H1 (cell line): Measurements from ENCODE around the gene SMARCD2. TPM values are rescaled to one million over a fixed set of nuclear protein-coding genes. Genes with fewer than 3 reads are reported as not detected.
"Not testable (repeated sequence)": the region's sequence is repeated elsewhere in the genome, so short reads cannot be mapped to it uniquely, and the experiment has no call there.

Source experiments
- CTCF ChIA-PET: fragments of 300-600 bp; sonication (Branson Sonifier 250); formaldehyde crosslinking; loops from one replicate; lab custom pipeline; 2021; ENCODE audit not compliant: partially characterized antibody; lab: Charles Lee
- POLR2A ChIA-PET: fragments of 300-600 bp; sonication (Branson Sonifier 250); formaldehyde crosslinking; loops from one replicate; lab custom pipeline; 2021; ENCODE audit warnings: inconsistent platforms; ENCODE audit not compliant: partially characterized antibody; lab: Charles Lee
- DNase-seq, 2 experiments: peaks; one replicate each; pipeline versions ENCODE4 v3.0.0 to v3.0.0-alpha.2; 2010 to 2022; ENCODE audit warnings: low spot score in 2 of 2, low read depth in 1 of 2, mixed read lengths in 1 of 2
- FAIRE-seq: peaks from 2 replicates; lab custom pipeline; 2011; peaks lifted over from hg19 to GRCh38; lab: Jason Lieb, UNC
- H2AFZ ChIP-seq: 2 replicates; pipeline ENCODE4 v1.8.1; 2012; ENCODE audit warnings: low read length, inconsistent platforms
- H2AK5ac ChIP-seq: 2 replicates; pipeline ENCODE4 v1.6.1; 2013; ENCODE audit warnings: low read depth, low read length
- H2BK120ac ChIP-seq: replicated peaks from 2 replicates; pipeline ENCODE3; 2013; ENCODE audit warnings: low read depth, low read length, inconsistent platforms
- H2BK12ac ChIP-seq: 2 replicates; pipeline ENCODE4 v1.6.1; 2013; ENCODE audit warnings: low read depth, low read length
- H2BK15ac ChIP-seq: 2 replicates; pipeline ENCODE4 v1.6.1; 2013; ENCODE audit warnings: low read length
- H2BK20ac ChIP-seq: 2 replicates; pipeline ENCODE4 v1.6.1; 2013; ENCODE audit warnings: low read length
- H2BK5ac ChIP-seq: 2 replicates; pipeline ENCODE4 v1.6.1; 2013; ENCODE audit warnings: low read depth, low read length
- H3K14ac ChIP-seq: 2 replicates; pipeline ENCODE4 v1.6.1; 2013; ENCODE audit warnings: inconsistent platforms; ENCODE audit not compliant: insufficient read length
- H3K18ac ChIP-seq: 2 replicates; pipeline ENCODE4 v1.6.1; 2013; ENCODE audit warnings: low read length; ENCODE audit errors: extremely low read depth
- H3K23ac ChIP-seq: 2 replicates; pipeline ENCODE4 v1.6.1; 2013; ENCODE audit warnings: inconsistent platforms; ENCODE audit not compliant: insufficient read length
- H3K23me2 ChIP-seq: 2 replicates; pipeline ENCODE4 v1.6.1; 2013; ENCODE audit warnings: low read depth, low read length
- H3K27ac ChIP-seq: 2 replicates; pipeline ENCODE4 v1.6.1; 2011; ENCODE audit warnings: low read depth, low read length, inconsistent platforms
- H3K27me3 ChIP-seq, 4 experiments: replicated peaks in 1 of 4; 1 replicate in 1 of 4; 2 replicates in 3 of 4; pipeline versions ENCODE4 v1.6.1 to v1.8.1; 2011 to 2013; ENCODE audit warnings: low read length in 3 of 4, mild to moderate bottlenecking in 3 of 4, inconsistent platforms in 2 of 4, mixed read lengths in 2 of 4, moderate library complexity in 1 of 4; ENCODE audit not compliant: control insufficient read depth in 3 of 4, insufficient read depth in 3 of 4; ENCODE audit errors: extremely low read depth in 1 of 4
- H3K36me3 ChIP-seq, 4 experiments: 2 replicates each; pipeline versions ENCODE4 v1.6.1 to v1.8.1; 2011 to 2013; ENCODE audit warnings: mild to moderate bottlenecking in 4 of 4, low read length in 3 of 4, moderate library complexity in 2 of 4, control low read depth in 1 of 4, inconsistent platforms in 1 of 4; ENCODE audit not compliant: insufficient read depth in 4 of 4, control insufficient read depth in 2 of 4
- H3K4ac ChIP-seq: replicated peaks from 2 replicates; pipeline ENCODE3; 2013; ENCODE audit warnings: low read length, low read depth, mixed read lengths, inconsistent platforms; ENCODE audit not compliant: insufficient read length
- H3K4me1 ChIP-seq, 4 experiments: replicated peaks in 1 of 4; 1 replicate in 1 of 4; 2 replicates in 3 of 4; pipeline versions ENCODE4 v1.6.1 to v1.8.1; 2011 to 2013; ENCODE audit warnings: low read length in 3 of 4, inconsistent platforms in 2 of 4, mixed read lengths in 1 of 4; ENCODE audit not compliant: insufficient read depth in 4 of 4, control insufficient read depth in 3 of 4
- H3K4me2 ChIP-seq, 2 experiments: 2 replicates each; pipeline versions ENCODE4 v1.6.1 to v1.8.1; 2011 to 2013; ENCODE audit warnings: low read depth in 2 of 2, low read length in 2 of 2, control low read depth in 1 of 2, inconsistent platforms in 1 of 2, mild to moderate bottlenecking in 1 of 2; ENCODE audit not compliant: insufficient read depth in 1 of 2
- H3K4me3 ChIP-seq, 4 experiments: fragments of 200-600, 300-600 bp in 1 of 4; sonication (generic), shearing (Covaris generic), sonication (Bioruptor Twin) in 1 of 4; 2 replicates each; pipeline versions ENCODE4 v1.5.1 to v1.8.1; 2011 to 2016; ENCODE audit warnings: low read length in 4 of 4, low read depth in 3 of 4, control low read depth in 2 of 4, inconsistent platforms in 2 of 4, mild to moderate bottlenecking in 2 of 4, mixed read lengths in 1 of 4, moderate library complexity in 1 of 4; ENCODE audit not compliant: insufficient read depth in 2 of 4; ENCODE audit errors: extremely low read depth in 1 of 4
- H3K56ac ChIP-seq: replicated peaks from 2 replicates; pipeline ENCODE3; 2013; ENCODE audit warnings: low read depth, mild to moderate bottlenecking, mixed read lengths, low read length, inconsistent platforms; ENCODE audit not compliant: insufficient read length
- H3K79me1 ChIP-seq: 2 replicates; pipeline ENCODE4 v1.6.1; 2013; ENCODE audit warnings: low read depth, low read length, control low read depth
- H3K79me2 ChIP-seq, 2 experiments: 2 replicates each; pipeline versions ENCODE4 v1.6.1 to v1.8.1; 2012 to 2013; ENCODE audit warnings: low read length in 2 of 2, mild to moderate bottlenecking in 2 of 2, inconsistent platforms in 1 of 2; ENCODE audit not compliant: insufficient read depth in 2 of 2, control insufficient read depth in 1 of 2
- H3K9ac ChIP-seq, 4 experiments: replicated peaks in 1 of 4; 1 replicate in 1 of 4; 2 replicates in 3 of 4; pipeline versions ENCODE4 v1.6.1 to v1.8.1; 2011 to 2013; ENCODE audit warnings: low read depth in 3 of 4, low read length in 3 of 4, control low read depth in 2 of 4, mild to moderate bottlenecking in 2 of 4, moderate library complexity in 2 of 4, inconsistent platforms in 1 of 4; ENCODE audit errors: extremely low read depth in 1 of 4
- H3K9me3 ChIP-seq, 2 experiments: 2 replicates each; pipeline versions ENCODE4 v1.6.1 to v1.8.1; 2012 to 2013; ENCODE audit warnings: mild to moderate bottlenecking in 2 of 2, moderate library complexity in 2 of 2, control low read depth in 1 of 2, inconsistent platforms in 1 of 2, low read depth in 1 of 2, low read length in 1 of 2, mixed read lengths in 1 of 2; ENCODE audit not compliant: insufficient read depth in 2 of 2
- H4K20me1 ChIP-seq, 2 experiments: replicated peaks in 1 of 2; 2 replicates each; pipeline versions ENCODE3 to v1.8.1; 2011 to 2013; ENCODE audit warnings: inconsistent platforms in 2 of 2, low read length in 2 of 2, mild to moderate bottlenecking in 1 of 2; ENCODE audit not compliant: insufficient read depth in 2 of 2, control insufficient read depth in 1 of 2
- H4K5ac ChIP-seq: 2 replicates; pipeline ENCODE4 v1.6.1; 2013; ENCODE audit warnings: low read length, low read depth, mixed read lengths, inconsistent platforms; ENCODE audit not compliant: insufficient read length
- H4K8ac ChIP-seq: 2 replicates; pipeline ENCODE4 v1.8.0; 2013; ENCODE audit warnings: mild to moderate bottlenecking, moderate library complexity, low read length, inconsistent platforms; ENCODE audit not compliant: insufficient read depth; ENCODE audit errors: extremely low read depth
- H4K91ac ChIP-seq: replicated peaks from 2 replicates; pipeline ENCODE3; 2013; ENCODE audit warnings: low read length, mixed read lengths, inconsistent platforms; ENCODE audit not compliant: insufficient read length
- WGBS, 2 experiments: shearing (Covaris generic) in 1 of 2; methylation state at CpG; one replicate each; pipeline versions ENCODE4 v1.1.6 to v1.1.7; 2013 to 2015; ENCODE audit warnings: low lambda C conversion rate in 2 of 2, mixed read lengths in 2 of 2, inconsistent platforms in 1 of 2, low coverage in 1 of 2, missing lambda C conversion rate in 1 of 2; ENCODE audit not compliant: insufficient replicate concordance in 2 of 2, insufficient coverage in 1 of 2, insufficient read length in 1 of 2; ENCODE audit errors: extremely low coverage in 1 of 2, missing lambda C conversion rate in 1 of 2; 5-methylcytosine and 5-hydroxymethylcytosine counted together
- polyA plus RNA-seq, 7 experiments: library from polyadenylated mRNA; depleted of rRNA in 3 of 7; stranded (reverse) in 5 of 7; unstranded in 2 of 7; fragments of >200 nt in 5 of 7; fragments of 200-250 nt in 2 of 7; gene quantifications; 1 replicate in 5 of 7; 2 replicates in 1 of 7; 4 replicates in 1 of 7; pipeline versions ENCODE4 v1.2.1 to v1.2.3, GENCODE V29; 2011 to 2013; ENCODE audit warnings: missing spikeins in 2 of 7, mixed read lengths in 2 of 7
- total RNA-seq: library from RNA; stranded (reverse); fragmentation: NEBNext Ultra II Directional; extraction: Animal tissue kit (Norgen Biotek cat#: 25700); gene quantifications from 2 replicates; pipeline ENCODE4 v1.2.1, GENCODE V29; 2021
- TF ChIP-seq, protein P1 (sequence below), 3 experiments: IDR thresholded peaks; 1 replicate in 2 of 3; 2 replicates in 1 of 3; pipeline versions ENCODE4 v1.5.1 to v1.6.1; 2011; ENCODE audit warnings: low read length in 3 of 3, mild to moderate bottlenecking in 3 of 3, inconsistent platforms in 2 of 3, low read depth in 1 of 3, moderate library complexity in 1 of 3; ENCODE audit not compliant: insufficient read depth in 1 of 3; ENCODE audit errors: control extremely low read depth in 1 of 3

Gene SMARCD2
- total and polyA plus RNA-seq, 2 of the 8 experiments (the other 6 are each of a cell fraction or from before 2014, with no cell fraction given): 90.0 to 92.2 TPM

DNA sequence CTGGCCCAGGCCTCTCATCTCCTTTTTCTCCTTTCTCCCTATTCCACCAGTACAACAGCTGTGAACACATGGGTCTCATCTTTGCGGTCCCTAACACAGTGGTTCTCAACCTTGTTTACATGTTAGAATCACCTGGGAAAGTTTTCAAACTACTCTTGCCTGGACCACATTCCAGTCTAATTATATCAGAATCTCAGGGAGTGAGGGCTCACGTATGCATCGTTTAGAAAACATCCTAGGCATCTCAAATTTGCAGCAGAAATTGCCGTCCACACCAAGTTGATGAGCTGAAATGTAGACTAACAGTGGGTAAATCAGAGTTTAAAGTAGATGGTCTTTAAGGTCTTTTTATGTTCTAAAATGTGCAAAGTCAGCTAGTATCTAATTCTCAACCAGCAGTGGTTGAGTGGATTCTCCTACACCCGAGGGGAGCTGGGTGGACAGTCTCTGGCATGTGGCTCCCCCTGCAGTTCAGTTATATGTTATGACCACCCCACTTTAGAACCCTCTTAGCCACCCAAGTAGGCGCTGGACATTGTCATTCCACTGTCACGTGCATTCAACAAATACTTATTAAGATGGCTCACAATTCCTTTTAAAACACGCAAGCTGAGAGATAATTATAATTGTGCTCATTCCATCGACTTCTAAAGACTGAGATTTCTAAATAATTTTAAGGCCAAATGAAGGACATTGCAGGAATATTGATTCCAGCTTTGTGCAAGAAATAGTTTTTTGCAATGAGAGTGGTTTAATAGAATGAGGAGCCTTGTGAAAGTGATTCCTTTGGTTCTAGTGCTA lies 27.2 kb upstream of the SMARCD2 start:
- not testable (repeated sequence) for H2BK12ac ChIP-seq, H2BK120ac ChIP-seq, H2BK5ac ChIP-seq, H2BK20ac ChIP-seq, H3K18ac ChIP-seq, FAIRE-seq, H3K56ac ChIP-seq, H3K79me2 ChIP-seq, H2AK5ac ChIP-seq, H3K79me1 ChIP-seq, H3K36me3 ChIP-seq, H3K27ac ChIP-seq, H3K4me3 ChIP-seq, H3K27me3 ChIP-seq, H2BK15ac ChIP-seq, H3K9me3 ChIP-seq, H2AFZ ChIP-seq, H3K14ac ChIP-seq, H3K4me1 ChIP-seq, H4K8ac ChIP-seq, H3K9ac ChIP-seq, H4K5ac ChIP-seq, H3K23ac ChIP-seq, DNase-seq, H3K4ac ChIP-seq, H4K91ac ChIP-seq, H4K20me1 ChIP-seq, H3K4me2 ChIP-seq, H3K23me2 ChIP-seq
- ChIA-PET POLR2A (interaction anchor here (0.6 to 0.8 kb wide), 2 partner anchors 10 to 19 kb away, joined by 3 read pairs; no protein-coding TSS in a partner anchor), CTCF (interaction anchor here (0.6 to 8.0 kb wide), 13 partner anchors 9 to 156 kb away, joined by 3 to 66 read pairs (median 4); partner anchors contain the start of gene GH2)
- TF ChIP-seq, protein P1, sequence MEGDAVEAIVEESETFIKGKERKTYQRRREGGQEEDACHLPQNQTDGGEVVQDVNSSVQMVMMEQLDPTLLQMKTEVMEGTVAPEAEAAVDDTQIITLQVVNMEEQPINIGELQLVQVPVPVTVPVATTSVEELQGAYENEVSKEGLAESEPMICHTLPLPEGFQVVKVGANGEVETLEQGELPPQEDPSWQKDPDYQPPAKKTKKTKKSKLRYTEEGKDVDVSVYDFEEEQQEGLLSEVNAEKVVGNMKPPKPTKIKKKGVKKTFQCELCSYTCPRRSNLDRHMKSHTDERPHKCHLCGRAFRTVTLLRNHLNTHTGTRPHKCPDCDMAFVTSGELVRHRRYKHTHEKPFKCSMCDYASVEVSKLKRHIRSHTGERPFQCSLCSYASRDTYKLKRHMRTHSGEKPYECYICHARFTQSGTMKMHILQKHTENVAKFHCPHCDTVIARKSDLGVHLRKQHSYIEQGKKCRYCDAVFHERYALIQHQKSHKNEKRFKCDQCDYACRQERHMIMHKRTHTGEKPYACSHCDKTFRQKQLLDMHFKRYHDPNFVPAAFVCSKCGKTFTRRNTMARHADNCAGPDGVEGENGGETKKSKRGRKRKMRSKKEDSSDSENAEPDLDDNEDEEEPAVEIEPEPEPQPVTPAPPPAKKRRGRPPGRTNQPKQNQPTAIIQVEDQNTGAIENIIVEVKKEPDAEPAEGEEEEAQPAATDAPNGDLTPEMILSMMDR (IDR thresholded peaks at IDR 0.05; ENCODE audit: control extremely low read depth in 1 of 3, insufficient read depth in 1 of 3, low read depth in 1 of 3, low read length in 3 of 3): peak in 2 of 3 experiments; percentile 13 to 23; a peak in 1 of 4 replicates
- WGBS, 2 experiments: 56% methylated on average over 9 of the region's 9 CpGs; no CpG with 5 or more reads in 1 of the 2 experiments
